GM23338 (cell line): ENCODE measurements around the gene TRH.

Experiments
- CTCF ChIP-seq, 2 experiments: fragments of 200-600 bp in 1 of 2; sonication (generic) in 1 of 2; conservative IDR thresholded peaks; 2 replicates each; pipeline versions ENCODE4 v1.5.1 to v1.6.1; 2016 to 2017; ENCODE audit warnings: antibody characterized with exemption in 2 of 2, low read depth in 2 of 2, mild to moderate bottlenecking in 2 of 2, moderate library complexity in 1 of 2
- EZH2 ChIP-seq: fragments of 200-600 bp; sonication (generic); IDR thresholded peaks from one replicate; pipeline ENCODE4 v1.8.0; 2017; ENCODE audit warnings: antibody characterized with exemption, mild to moderate bottlenecking, low read depth; ENCODE audit not compliant: unreplicated experiment
- EZH2phosphoT487 ChIP-seq: fragments of 200-600 bp; sonication (generic); IDR thresholded peaks from one replicate; pipeline ENCODE4 v1.8.1; 2018; ENCODE audit warnings: antibody characterized with exemption; ENCODE audit not compliant: unreplicated experiment
- POLR2AphosphoS5 ChIP-seq: IDR thresholded peaks from 2 replicates; pipeline ENCODE4 v1.6.1; 2016; ENCODE audit warnings: antibody characterized with exemption, low read depth
- ZNF114 ChIP-seq: fragments of 250-450 bp; sonication (Bioruptor Pico); IDR thresholded peaks from 2 replicates; pipeline ENCODE4 v1.5.0; 2020; ENCODE audit warnings: mild to moderate bottlenecking, moderate library complexity

GRCh38 chr3:129978123-129978522, 3.6 kb downstream of the TRH start:
- TF ChIP-seq EZH2 = no peak
- TF ChIP-seq ZNF114 (CRISPR knock-in tag) = no peak
- no peak for TF ChIP-seq CTCF (conservative IDR thresholded peaks at IDR 0.05; ENCODE audit: low read depth in 2 of 2)
- no peak for TF ChIP-seq EZH2phosphoT487
- TF ChIP-seq POLR2AphosphoS5 = no peak
